ENCODE results near the gene MIER2.

MIER2 gene

GRCh38 chr19:371501-372168, 27.0 kb upstream of the MIER2 start:
- ChIA-PET POLR2A (ENCODE audit: low non-redundant PET) (no interaction called here), CTCF (no interaction called here)
- H3K27ac ChIP-seq = no peak overlapping the region
- TF ChIP-seq, protein P1, sequence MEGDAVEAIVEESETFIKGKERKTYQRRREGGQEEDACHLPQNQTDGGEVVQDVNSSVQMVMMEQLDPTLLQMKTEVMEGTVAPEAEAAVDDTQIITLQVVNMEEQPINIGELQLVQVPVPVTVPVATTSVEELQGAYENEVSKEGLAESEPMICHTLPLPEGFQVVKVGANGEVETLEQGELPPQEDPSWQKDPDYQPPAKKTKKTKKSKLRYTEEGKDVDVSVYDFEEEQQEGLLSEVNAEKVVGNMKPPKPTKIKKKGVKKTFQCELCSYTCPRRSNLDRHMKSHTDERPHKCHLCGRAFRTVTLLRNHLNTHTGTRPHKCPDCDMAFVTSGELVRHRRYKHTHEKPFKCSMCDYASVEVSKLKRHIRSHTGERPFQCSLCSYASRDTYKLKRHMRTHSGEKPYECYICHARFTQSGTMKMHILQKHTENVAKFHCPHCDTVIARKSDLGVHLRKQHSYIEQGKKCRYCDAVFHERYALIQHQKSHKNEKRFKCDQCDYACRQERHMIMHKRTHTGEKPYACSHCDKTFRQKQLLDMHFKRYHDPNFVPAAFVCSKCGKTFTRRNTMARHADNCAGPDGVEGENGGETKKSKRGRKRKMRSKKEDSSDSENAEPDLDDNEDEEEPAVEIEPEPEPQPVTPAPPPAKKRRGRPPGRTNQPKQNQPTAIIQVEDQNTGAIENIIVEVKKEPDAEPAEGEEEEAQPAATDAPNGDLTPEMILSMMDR (conservative IDR thresholded peaks at IDR 0.05; ENCODE audit: low read depth) = no peak
- DNase-seq (ENCODE audit: low spot score) = no peak

- TF ChIP-seq, protein P1 (conservative IDR thresholded peaks at IDR 0.05; ENCODE audit: low read depth) = no peak
- ChIA-PET POLR2A (ENCODE audit: low non-redundant PET) (interaction anchor here (0.5 kb wide), 1 partner anchor 413 kb away, joined by 4 read pairs; no protein-coding TSS in a partner anchor), CTCF (no interaction called here)
- no peak overlapping the region for H3K27ac ChIP-seq
- no peak for DNase-seq (ENCODE audit: low spot score)
Measured at GRCh38 chr19:370641-371330, 26.2 kb upstream of the MIER2 start.

DNA sequence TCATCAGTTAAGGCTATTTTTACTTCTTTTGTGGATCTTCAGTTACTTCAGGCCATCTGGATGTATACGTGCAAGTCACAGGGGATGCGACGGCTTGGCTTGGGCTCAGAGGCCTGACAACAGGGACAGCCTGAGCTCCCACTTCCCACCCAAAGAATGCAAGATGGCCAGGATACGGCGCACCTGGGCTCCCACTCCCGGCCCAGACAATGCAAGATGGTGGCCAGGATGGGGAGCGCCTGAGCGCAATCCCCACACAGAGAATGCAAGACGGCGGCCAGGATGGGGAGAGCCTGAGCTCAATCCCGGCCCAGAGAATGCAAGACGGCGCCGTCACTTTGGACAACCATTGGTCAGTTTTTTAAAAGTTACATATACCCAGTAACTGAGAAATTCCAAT, 25.3 kb upstream of the MIER2 start:
- TF ChIP-seq, protein P1 (conservative IDR thresholded peaks at IDR 0.05; ENCODE audit: low read depth) = no peak
- POLR2A ChIA-PET (ENCODE audit: low non-redundant PET) = no interaction called here
- no peak overlapping the region for H3K27ac ChIP-seq
- DNase-seq (ENCODE audit: low spot score) = no peak
- CTCF ChIA-PET = no interaction called here

- ChIA-PET POLR2A (ENCODE audit: low non-redundant PET) (no interaction called here), CTCF (interaction anchor here (0.5 kb wide), 1 partner anchor 75 kb away, joined by 4 read pairs; no protein-coding TSS in a partner anchor)
- DNase-seq (ENCODE audit: low spot score) = no peak
- TF ChIP-seq, protein P1 (conservative IDR thresholded peaks at IDR 0.05; ENCODE audit: low read depth) = no peak
- H3K27ac ChIP-seq = no peak overlapping the region
Measured at GRCh38 chr19:369256-369655, 24.7 kb upstream of the MIER2 start.

DNA sequence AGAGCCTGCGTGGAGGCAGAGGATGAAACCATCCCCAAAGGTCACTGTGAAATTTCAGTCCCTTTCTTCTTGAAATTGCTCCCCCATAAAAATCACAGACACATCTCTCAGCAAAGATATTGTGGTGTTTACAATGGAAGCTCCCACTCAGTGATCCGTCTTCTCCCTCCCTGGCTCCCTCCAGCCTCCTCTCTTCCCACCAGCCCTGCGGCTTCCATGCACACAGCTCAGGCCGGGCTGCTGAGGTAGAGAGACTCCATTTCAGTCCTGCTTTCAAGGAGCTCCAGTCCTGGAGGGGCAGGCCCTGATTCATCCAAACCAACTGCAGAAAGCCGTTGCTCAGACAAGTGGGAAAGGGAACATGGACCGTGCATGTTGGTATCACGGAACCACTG, 24.0 kb upstream of the MIER2 start:
- TF ChIP-seq, protein P1 (conservative IDR thresholded peaks at IDR 0.05; ENCODE audit: low read depth) = no peak
- POLR2A ChIA-PET (ENCODE audit: low non-redundant PET) = no interaction called here
- CTCF ChIA-PET = interaction anchor here (0.5 to 1.3 kb wide), 4 partner anchors 11 to 216 kb away, joined by 3 to 5 read pairs (median 4); no protein-coding TSS in a partner anchor
- DNase-seq (ENCODE audit: low spot score) = no peak
- no peak overlapping the region for H3K27ac ChIP-seq

GRCh38 chr19:367963-368629, 23.5 kb upstream of the MIER2 start:
- DNase-seq (ENCODE audit: low spot score) = no peak
- TF ChIP-seq, protein P1 (conservative IDR thresholded peaks at IDR 0.05; ENCODE audit: low read depth) = no peak
- no peak overlapping the region for H3K27ac ChIP-seq
- ChIA-PET POLR2A (ENCODE audit: low non-redundant PET) (interaction anchor here (0.5 kb wide), 1 partner anchor 158 kb away, joined by 12 read pairs; no protein-coding TSS in a partner anchor), CTCF (interaction anchor here (0.6 to 1.3 kb wide), 3 partner anchors 10 to 217 kb away, joined by 3 to 5 read pairs (median 4); no protein-coding TSS in a partner anchor)

All from RWPE1 (cell line).